GM15510 (cell line): ENCODE measurements around the gene MSI2.

Experiments
- POLR2A ChIP-seq: IDR thresholded peaks from 3 replicates; pipeline ENCODE4 v1.6.1; 2011; ENCODE audit warnings: borderline replicate concordance; ENCODE audit not compliant: insufficient read length; ENCODE audit errors: extremely low read depth

MSI2 gene

GRCh38 chr17:57466521-57466920, 210.2 kb downstream of the MSI2 start:
- TF ChIP-seq POLR2A: no peak

- TF ChIP-seq POLR2A: no peak
Observed at GRCh38 chr17:57467226-57467625, 210.9 kb downstream of the MSI2 start.

GRCh38 chr17:57467801-57468200, 211.5 kb downstream of the MSI2 start:
- TF ChIP-seq POLR2A: no peak

GRCh38 chr17:57468932-57469775, 212.8 kb downstream of the MSI2 start:
- no peak for TF ChIP-seq POLR2A

- no peak for TF ChIP-seq POLR2A
Observed at GRCh38 chr17:57470906-57471305, 214.6 kb downstream of the MSI2 start.

- TF ChIP-seq POLR2A: no peak
Observed at GRCh38 chr17:57471868-57472368, 215.6 kb downstream of the MSI2 start.

GRCh38 chr17:57475796-57476195, 219.5 kb downstream of the MSI2 start:
- TF ChIP-seq POLR2A: no peak

GRCh38 chr17:57477522-57478362, 221.4 kb downstream of the MSI2 start:
- TF ChIP-seq POLR2A: no peak

- no peak for TF ChIP-seq POLR2A
Observed at GRCh38 chr17:57478478-57479250, 222.3 kb downstream of the MSI2 start.

- TF ChIP-seq POLR2A: no peak
Observed at GRCh38 chr17:57480438-57481196, 224.3 kb downstream of the MSI2 start.

- no peak for TF ChIP-seq POLR2A
Observed at GRCh38 chr17:57481910-57482391, 225.6 kb downstream of the MSI2 start.

GRCh38 chr17:57482657-57483056, 226.3 kb downstream of the MSI2 start:
- TF ChIP-seq POLR2A: no peak

GRCh38 chr17:57484081-57484666, 227.9 kb downstream of the MSI2 start:
- no peak for TF ChIP-seq POLR2A
